GM18867 (cell line): ENCODE results near the gene HECTD1.
"Not testable (repeated sequence)": the region's sequence is repeated elsewhere in the genome, so short reads cannot be mapped to it uniquely, and the experiment has no call there.

ENCODE experiments used
- ATAC-seq: cut with Tn5 transposase; IDR thresholded peaks from one replicate; pipeline ENCODE4 v1.9.1; 2021; ENCODE audit warnings: mild to moderate bottlenecking, moderate library complexity; ENCODE audit not compliant: unreplicated experiment

The HECTD1 gene

GRCh38 chr14:31096255-31096654, 111.3 kb downstream of the HECTD1 start:
- no peak for ATAC-seq

- ATAC-seq: not testable (repeated sequence)
Observed at GRCh38 chr14:31095817-31096216, 111.8 kb downstream of the HECTD1 start.

- not testable (repeated sequence) for ATAC-seq
Observed at GRCh38 chr14:31093884-31094839, 113.4 kb downstream of the HECTD1 start.

- no peak for ATAC-seq
Observed at GRCh38 chr14:31092160-31092708, 115.4 kb downstream of the HECTD1 start.

GRCh38 chr14:31090883-31091764, 116.5 kb downstream of the HECTD1 start:
- no peak for ATAC-seq

- ATAC-seq: not testable (repeated sequence)
Observed at GRCh38 chr14:31086466-31086865, 121.1 kb downstream of the HECTD1 start.

GRCh38 chr14:31085027-31085426, 122.6 kb downstream of the HECTD1 start:
- no peak for ATAC-seq

- peak; percentile 58 for ATAC-seq
Observed at GRCh38 chr14:31084385-31084784, 123.2 kb downstream of the HECTD1 start.

- no peak for ATAC-seq
Observed at GRCh38 chr14:31083781-31084180, 123.8 kb downstream of the HECTD1 start.

GRCh38 chr14:31080484-31080883, 127.1 kb downstream of the HECTD1 start:
- no peak for ATAC-seq

GRCh38 chr14:31080056-31080455, 127.5 kb downstream of the HECTD1 start:
- no peak for ATAC-seq

GRCh38 chr14:31078766-31079165, 128.8 kb downstream of the HECTD1 start:
- no peak for ATAC-seq

GRCh38 chr14:31075144-31075543, 132.4 kb downstream of the HECTD1 start:
- ATAC-seq: no peak

GRCh38 chr14:31071151-31071550, 136.4 kb downstream of the HECTD1 start:
- ATAC-seq: no peak

GRCh38 chr14:31070431-31070830, 137.2 kb downstream of the HECTD1 start:
- no peak for ATAC-seq

- ATAC-seq: no peak
Observed at GRCh38 chr14:31069343-31069742, 138.2 kb downstream of the HECTD1 start.

GRCh38 chr14:31068235-31068634, 139.4 kb downstream of the HECTD1 start:
- no peak for ATAC-seq

GRCh38 chr14:31062908-31063307, 144.7 kb downstream of the HECTD1 start:
- ATAC-seq: not testable (repeated sequence)

GRCh38 chr14:31060253-31060875, 147.2 kb downstream of the HECTD1 start:
- ATAC-seq: no peak

GRCh38 chr14:31059152-31059924, 148.3 kb downstream of the HECTD1 start:
- no peak for ATAC-seq
